CD8-positive, alpha-beta memory T cell (primary cell): ENCODE data around the gene PHF21B. TPM values are rescaled to one million over a fixed set of nuclear protein-coding genes. Genes with fewer than 3 reads are reported as not detected.

Experiments used
- CTCF ChIA-PET: fragments of 350-600 bp; sonication (Branson Sonifier 250); formaldehyde crosslinking; loops from one replicate; lab custom pipeline; 2021; ENCODE audit warnings: antibody characterized with exemption; lab: Charles Lee
- POLR2A ChIA-PET: fragments of 350-600 bp; sonication (Branson Sonifier 250); formaldehyde crosslinking; loops from one replicate; lab custom pipeline; 2021; ENCODE audit warnings: antibody characterized with exemption; lab: Charles Lee
- DNase-seq, 5 donors: peaks; one replicate each; pipeline versions ENCODE4 v3.0.0 to v3.0.0-alpha.2; 2020 to 2022; ENCODE audit warnings: mixed read lengths in 1 of 5
- H3K27ac ChIP-seq: one replicate; pipeline ENCODE4 v1.7.0; 2013; ENCODE audit warnings: low read depth, mild to moderate bottlenecking, low read length, moderate library complexity
- H3K27me3 ChIP-seq: 2 replicates; pipeline ENCODE4 v1.7.0; 2013; ENCODE audit warnings: low read length, mild to moderate bottlenecking; ENCODE audit not compliant: insufficient read depth, poor library complexity, severe bottlenecking
- H3K36me3 ChIP-seq: 2 replicates; pipeline ENCODE4 v1.7.0; 2013; ENCODE audit warnings: mild to moderate bottlenecking, low read length, moderate library complexity; ENCODE audit not compliant: insufficient read depth
- H3K4me1 ChIP-seq: 2 replicates; pipeline ENCODE4 v1.7.0; 2013; ENCODE audit warnings: mild to moderate bottlenecking, low read length, moderate library complexity; ENCODE audit not compliant: insufficient read depth
- H3K4me3 ChIP-seq: 2 replicates; pipeline ENCODE4 v1.7.0; 2013; ENCODE audit warnings: mild to moderate bottlenecking, low read length
- H3K9me3 ChIP-seq: 2 replicates; pipeline ENCODE4 v1.7.0; 2013; ENCODE audit warnings: mild to moderate bottlenecking, low read length
- H3K27ac Mint-ChIP-seq, 8 donors: one replicate each; pipeline ENCODE4 v1.8.0; 2020 to 2021; ENCODE audit warnings: mixed read lengths in 8 of 8, mild to moderate bottlenecking in 6 of 8, inconsistent platforms in 3 of 8, moderate library complexity in 3 of 8
- H3K27me3 Mint-ChIP-seq, 2 donors: one replicate each; pipeline ENCODE4 v1.8.0; 2020 to 2021; ENCODE audit warnings: mixed read lengths in 2 of 2, mild to moderate bottlenecking in 1 of 2, moderate library complexity in 1 of 2
- H3K36me3 Mint-ChIP-seq, 3 donors: one replicate each; pipeline ENCODE4 v1.8.0; 2020 to 2021; ENCODE audit warnings: mixed read lengths in 3 of 3, inconsistent platforms in 1 of 3, mild to moderate bottlenecking in 1 of 3
- H3K4me1 Mint-ChIP-seq, 3 donors: one replicate each; pipeline ENCODE4 v1.8.0; 2020 to 2021; ENCODE audit warnings: mixed read lengths in 3 of 3, inconsistent platforms in 1 of 3, mild to moderate bottlenecking in 1 of 3
- H3K4me3 Mint-ChIP-seq, 7 donors: one replicate each; pipeline ENCODE4 v1.8.0; 2020 to 2021; ENCODE audit warnings: mixed read lengths in 7 of 7, mild to moderate bottlenecking in 6 of 7, moderate library complexity in 4 of 7, inconsistent platforms in 2 of 7
- H3K9me3 Mint-ChIP-seq, 5 donors: one replicate each; pipeline ENCODE4 v1.8.0; 2020 to 2022; ENCODE audit warnings: mixed read lengths in 5 of 5, mild to moderate bottlenecking in 3 of 5, moderate library complexity in 2 of 5, inconsistent platforms in 1 of 5
- polyA plus RNA-seq: library from polyadenylated mRNA; unstranded; fragments of 300-500 nt; fragmentation: Illumina TruSeq; gene quantifications from one replicate; pipeline ENCODE4 v1.2.3, GENCODE V29; 2021
- total RNA-seq, 2 experiments: library from RNA; stranded (reverse); gene quantifications; one replicate each; pipeline ENCODE4 v1.2.3, GENCODE V29; 2021

The PHF21B gene
- total and polyA plus RNA-seq, 3 experiments from 2014 or later, result not detected

- DNase-seq, result no peak
- ChIA-PET CTCF (no interaction called here), POLR2A (no interaction called here)
- no peak overlapping the region for H3K27ac Mint-ChIP-seq
- Histone ChIP-seq H3K36me3 (no peaks in the 10 kb centered on the region), H3K9me3 (no peaks in the 10 kb centered on the region), H3K4me3 (no peak overlapping the region), H3K27me3 (no peaks in the 10 kb centered on the region), H3K27ac (no peak overlapping the region), H3K4me1 (no peaks in the 10 kb centered on the region)
- no peak overlapping the region for H3K4me3 Mint-ChIP-seq
- H3K4me1 Mint-ChIP-seq, result no peaks in the 10 kb centered on the region
- no peaks in the 10 kb centered on the region for H3K9me3 Mint-ChIP-seq
- H3K36me3 Mint-ChIP-seq, result no peaks in the 10 kb centered on the region
- peaks cover 0 to 4% of the 10 kb centered on the region in 2 donors for H3K27me3 Mint-ChIP-seq
Measured at GRCh38 chr22:44884562-44884961, 125.2 kb downstream of the PHF21B start.

GRCh38 chr22:44883011-44883421, 126.8 kb downstream of the PHF21B start:
- Histone ChIP-seq H3K9me3 (no peaks in the 10 kb centered on the region), H3K36me3 (no peaks in the 10 kb centered on the region), H3K4me3 (no peak overlapping the region), H3K27me3 (no peaks in the 10 kb centered on the region), H3K27ac (no peak overlapping the region), H3K4me1 (no peaks in the 10 kb centered on the region)
- POLR2A ChIA-PET, result no interaction called here
- Mint-ChIP-seq H3K9me3 (no peaks in the 10 kb centered on the region), H3K4me1 (no peaks in the 10 kb centered on the region), H3K27me3 (peaks cover 0 to 4% of the 10 kb centered on the region in 2 donors), H3K36me3 (no peaks in the 10 kb centered on the region), H3K27ac (no peak overlapping the region), H3K4me3 (no peak overlapping the region)
- CTCF ChIA-PET, result no interaction called here
- peak in 1 of 5 donors; percentile 17 for DNase-seq

GRCh38 chr22:44882226-44882905, 127.4 kb downstream of the PHF21B start:
- POLR2A ChIA-PET, result no interaction called here

GRCh38 chr22:44881624-44882023, 128.2 kb downstream of the PHF21B start:
- H3K27me3 Mint-ChIP-seq, result peaks cover 0 to 4% of the 10 kb centered on the region in 2 donors
- no peak overlapping the region for H3K27ac ChIP-seq
- no peak overlapping the region for H3K4me3 ChIP-seq
- H3K4me1 ChIP-seq, result no peaks in the 10 kb centered on the region
- no peaks in the 10 kb centered on the region for H3K4me1 Mint-ChIP-seq
- no peak overlapping the region for H3K4me3 Mint-ChIP-seq
- H3K36me3 ChIP-seq, result no peaks in the 10 kb centered on the region
- H3K27ac Mint-ChIP-seq, result no peak overlapping the region
- H3K9me3 Mint-ChIP-seq, result peaks cover 0 to 3% (median 0%) of the 10 kb centered on the region in 5 donors
- POLR2A ChIA-PET, result no interaction called here
- H3K27me3 ChIP-seq, result no peaks in the 10 kb centered on the region
- peak in 1 of 5 donors; percentile 33 for DNase-seq
- CTCF ChIA-PET, result no interaction called here
- no peaks in the 10 kb centered on the region for H3K36me3 Mint-ChIP-seq
- no peaks in the 10 kb centered on the region for H3K9me3 ChIP-seq

More at GRCh38 chr22:44882226-44882905, 127.4 kb downstream of the PHF21B start:
- H3K36me3 ChIP-seq, result no peaks in the 10 kb centered on the region
- Mint-ChIP-seq H3K27me3 (peaks cover 0 to 4% of the 10 kb centered on the region in 2 donors), H3K36me3 (no peaks in the 10 kb centered on the region), H3K4me1 (no peaks in the 10 kb centered on the region), H3K27ac (no peak overlapping the region), H3K4me3 (no peak overlapping the region), H3K9me3 (no peaks in the 10 kb centered on the region)
- H3K27me3 ChIP-seq, result no peaks in the 10 kb centered on the region
- DNase-seq, result peak in 1 of 5 donors; percentile 31
- H3K4me3 ChIP-seq, result no peak overlapping the region
- H3K4me1 ChIP-seq, result no peaks in the 10 kb centered on the region
- H3K9me3 ChIP-seq, result no peaks in the 10 kb centered on the region
- CTCF ChIA-PET, result no interaction called here
- H3K27ac ChIP-seq, result no peak overlapping the region

- no peaks in the 10 kb centered on the region for H3K4me1 Mint-ChIP-seq
- DNase-seq, result peak in 1 of 5 donors; percentile 27
- H3K36me3 Mint-ChIP-seq, result no peaks in the 10 kb centered on the region
- no peaks in the 10 kb centered on the region for H3K4me1 ChIP-seq
- POLR2A ChIA-PET, result no interaction called here
- H3K9me3 Mint-ChIP-seq, result peaks cover 0 to 3% (median 0%) of the 10 kb centered on the region in 5 donors
- peaks cover 0 to 4% of the 10 kb centered on the region in 2 donors for H3K27me3 Mint-ChIP-seq
- no peaks in the 10 kb centered on the region for H3K27me3 ChIP-seq
- no peaks in the 10 kb centered on the region for H3K36me3 ChIP-seq
- H3K4me3 Mint-ChIP-seq, result no peak overlapping the region
- CTCF ChIA-PET, result no interaction called here
- H3K4me3 ChIP-seq, result no peak overlapping the region
- no peaks in the 10 kb centered on the region for H3K9me3 ChIP-seq
- no peak overlapping the region for H3K27ac ChIP-seq
- H3K27ac Mint-ChIP-seq, result no peak overlapping the region
Measured at GRCh38 chr22:44880610-44881290, 129.1 kb downstream of the PHF21B start.

GRCh38 chr22:44879301-44879680, 130.5 kb downstream of the PHF21B start:
- Histone ChIP-seq H3K27ac (no peak overlapping the region), H3K9me3 (no peaks in the 10 kb centered on the region), H3K4me3 (no peak overlapping the region), H3K4me1 (no peaks in the 10 kb centered on the region), H3K27me3 (no peaks in the 10 kb centered on the region), H3K36me3 (no peaks in the 10 kb centered on the region)
- Mint-ChIP-seq H3K27me3 (peaks cover 0 to 4% of the 10 kb centered on the region in 2 donors), H3K9me3 (peaks cover 0 to 3% (median 0%) of the 10 kb centered on the region in 5 donors), H3K27ac (no peak overlapping the region), H3K4me3 (no peak overlapping the region), H3K4me1 (no peaks in the 10 kb centered on the region), H3K36me3 (no peaks in the 10 kb centered on the region)
- ChIA-PET CTCF (no interaction called here), POLR2A (no interaction called here)
- no peak for DNase-seq

- DNase-seq, result peak in 1 of 5 donors; percentile 17
- no peaks in the 10 kb centered on the region for H3K36me3 Mint-ChIP-seq
Measured at GRCh38 chr22:44878483-44879300, 131.1 kb downstream of the PHF21B start.

GRCh38 chr22:44876921-44877320, 132.9 kb downstream of the PHF21B start:
- H3K36me3 ChIP-seq, result no peaks in the 10 kb centered on the region
- no peak overlapping the region for H3K4me3 Mint-ChIP-seq
- no peaks in the 10 kb centered on the region for H3K9me3 ChIP-seq
- POLR2A ChIA-PET, result no interaction called here
- no peak overlapping the region for H3K27ac ChIP-seq
- no peak overlapping the region for H3K27ac Mint-ChIP-seq
- DNase-seq, result no peak
- H3K9me3 Mint-ChIP-seq, result peaks cover 0 to 8% (median 2%) of the 10 kb centered on the region in 5 donors
- no peak overlapping the region for H3K4me3 ChIP-seq
- peaks cover 4 to 5% of the 10 kb centered on the region in 2 donors for H3K27me3 Mint-ChIP-seq
- no peaks in the 10 kb centered on the region for H3K4me1 ChIP-seq
- CTCF ChIA-PET, result no interaction called here
- H3K36me3 Mint-ChIP-seq, result no peaks in the 10 kb centered on the region
- H3K27me3 ChIP-seq, result no peaks in the 10 kb centered on the region
- no peaks in the 10 kb centered on the region for H3K4me1 Mint-ChIP-seq

More at GRCh38 chr22:44878483-44879300, 131.1 kb downstream of the PHF21B start:
- Histone ChIP-seq H3K4me3 (no peak overlapping the region), H3K27me3 (no peaks in the 10 kb centered on the region), H3K36me3 (no peaks in the 10 kb centered on the region), H3K27ac (no peak overlapping the region), H3K9me3 (no peaks in the 10 kb centered on the region), H3K4me1 (no peaks in the 10 kb centered on the region)
- no peak overlapping the region for H3K4me3 Mint-ChIP-seq
- peaks cover 0 to 3% (median 0%) of the 10 kb centered on the region in 5 donors for H3K9me3 Mint-ChIP-seq
- CTCF ChIA-PET, result no interaction called here
- no peak overlapping the region for H3K27ac Mint-ChIP-seq
- H3K27me3 Mint-ChIP-seq, result peaks cover 0 to 4% of the 10 kb centered on the region in 2 donors
- POLR2A ChIA-PET, result no interaction called here
- no peaks in the 10 kb centered on the region for H3K4me1 Mint-ChIP-seq
